HG03196 (cell line): ENCODE measurements around the gene CUX1.
A peak's percentile ranks its signal among the peaks of the same experiment; 100 is the strongest.
"Not testable (repeated sequence)": the region's sequence is repeated elsewhere in the genome, so short reads cannot be mapped to it uniquely, and the experiment has no call there.

Source experiments
- ATAC-seq: cut with Tn5 transposase; IDR thresholded peaks from one replicate; pipeline ENCODE4 v1.9.1; 2021; ENCODE audit not compliant: unreplicated experiment

CUX1 gene

GRCh38 chr7:101975046-101975445 is 157.6 kb downstream of the CUX1 start:
- no peak for ATAC-seq

GRCh38 chr7:101976411-101976810 is 159.0 kb downstream of the CUX1 start:
- no peak for ATAC-seq

GRCh38 chr7:101977249-101977648 is 159.8 kb downstream of the CUX1 start:
- ATAC-seq = no peak

- no peak for ATAC-seq
Observed at GRCh38 chr7:101978683-101979082, 161.3 kb downstream of the CUX1 start.

GRCh38 chr7:101983147-101983811 is 165.9 kb downstream of the CUX1 start:
- ATAC-seq = no peak

GRCh38 chr7:101984133-101984879 is 166.9 kb downstream of the CUX1 start:
- no peak for ATAC-seq

- no peak for ATAC-seq
Observed at GRCh38 chr7:101985057-101985902, 167.9 kb downstream of the CUX1 start.

- ATAC-seq = no peak
Observed at GRCh38 chr7:101985903-101986734, 168.7 kb downstream of the CUX1 start.

- ATAC-seq = no peak
Observed at GRCh38 chr7:101987494-101987893, 170.1 kb downstream of the CUX1 start.

- ATAC-seq = not testable (repeated sequence)
Observed at GRCh38 chr7:101988060-101988459, 170.6 kb downstream of the CUX1 start.

GRCh38 chr7:101988513-101988912 is 171.1 kb downstream of the CUX1 start:
- no peak for ATAC-seq

GRCh38 chr7:101989101-101989500 is 171.7 kb downstream of the CUX1 start:
- no peak for ATAC-seq

- ATAC-seq = peak; percentile 71
Observed at GRCh38 chr7:101990811-101991418, 173.5 kb downstream of the CUX1 start.

GRCh38 chr7:101991860-101992259 is 174.4 kb downstream of the CUX1 start:
- ATAC-seq = no peak

GRCh38 chr7:101993311-101993710 is 175.9 kb downstream of the CUX1 start:
- ATAC-seq = no peak

GRCh38 chr7:101995121-101995520 is 177.7 kb downstream of the CUX1 start:
- no peak for ATAC-seq

- no peak for ATAC-seq
Observed at GRCh38 chr7:101996131-101996691, 178.8 kb downstream of the CUX1 start.

- ATAC-seq = no peak
Observed at GRCh38 chr7:101996876-101997275, 179.4 kb downstream of the CUX1 start.

- ATAC-seq = no peak
Observed at GRCh38 chr7:101998029-101998905, 180.8 kb downstream of the CUX1 start.
